HG03354 (cell line): ENCODE measurements around the gene KRT75.
"Not testable (repeated sequence)": the region's sequence is repeated elsewhere in the genome, so short reads cannot be mapped to it uniquely, and the experiment has no call there.

Experiments
- ATAC-seq: cut with Tn5 transposase; IDR thresholded peaks from one replicate; pipeline ENCODE4 v1.9.1; 2021; ENCODE audit warnings: mild to moderate bottlenecking; ENCODE audit not compliant: unreplicated experiment, poor library complexity, severe bottlenecking

KRT75 gene

GRCh38 chr12:52434081-52434733, at the start of gene KRT75:
TSS of gene KRT75 (minus strand) at chr12:52434371. CDS start at chr12:52434304, 67 bp downstream.
- ATAC-seq = no peak

- no peak for ATAC-seq
These were observed 45.9 kb upstream of the KRT75 start for GRCh38 chr12:52480073-52480472.

- ATAC-seq = no peak
These were observed 43.5 kb upstream of the KRT75 start for GRCh38 chr12:52477651-52478050.

GRCh38 chr12:52474212-52474611, 40.0 kb upstream of the KRT75 start:
- ATAC-seq = no peak

- ATAC-seq = no peak
These were observed 39.6 kb upstream of the KRT75 start, which contains the start of gene KRT6C for GRCh38 chr12:52473768-52474167. TSS of gene KRT6C (minus strand) at chr12:52473805. CDS start at chr12:52473737, 68 bp downstream.

- no peak for ATAC-seq
These were observed 35.7 kb upstream of the KRT75 start for GRCh38 chr12:52469853-52470252.

GRCh38 chr12:52464897-52465296, 30.7 kb upstream of the KRT75 start:
- no peak for ATAC-seq

- ATAC-seq = no peak
These were observed 27.5 kb upstream of the KRT75 start for GRCh38 chr12:52461693-52462092.

- no peak for ATAC-seq
These were observed 24.7 kb upstream of the KRT75 start for GRCh38 chr12:52458861-52459260.

GRCh38 chr12:52455821-52456220, 21.6 kb upstream of the KRT75 start:
- no peak for ATAC-seq

- no peak for ATAC-seq
These were observed 20.4 kb upstream of the KRT75 start for GRCh38 chr12:52454411-52455201.

- ATAC-seq = no peak
These were observed 17.9 kb upstream of the KRT75 start, which contains the start of gene KRT6B for GRCh38 chr12:52452101-52452500. TSS of gene KRT6B (minus strand) at chr12:52452146. CDS start at chr12:52452078, 68 bp downstream.

GRCh38 chr12:52448228-52448627, 14.1 kb upstream of the KRT75 start:
- ATAC-seq = no peak

- not testable (repeated sequence) for ATAC-seq
These were observed 13.0 kb upstream of the KRT75 start for GRCh38 chr12:52447196-52447595.

GRCh38 chr12:52446367-52447045, 12.3 kb upstream of the KRT75 start:
- ATAC-seq = no peak

GRCh38 chr12:52445876-52446275, 11.7 kb upstream of the KRT75 start:
- no peak for ATAC-seq

- no peak for ATAC-seq
These were observed 10.8 kb upstream of the KRT75 start for GRCh38 chr12:52444647-52445595.

- ATAC-seq = no peak
These were observed 9.8 kb upstream of the KRT75 start for GRCh38 chr12:52443966-52444365.

- no peak for ATAC-seq
These were observed 8.5 kb upstream of the KRT75 start for GRCh38 chr12:52442600-52443061.
